HG02610 (cell line): Measurements from ENCODE around the gene TBC1D5.
"Not testable (repeated sequence)": the region's sequence is repeated elsewhere in the genome, so short reads cannot be mapped to it uniquely, and the experiment has no call there.

Source experiments
- ATAC-seq: cut with Tn5 transposase; IDR thresholded peaks from one replicate; pipeline ENCODE4 v1.9.1; 2021; ENCODE audit warnings: mild to moderate bottlenecking, moderate library complexity; ENCODE audit not compliant: unreplicated experiment

Gene TBC1D5

DNA sequence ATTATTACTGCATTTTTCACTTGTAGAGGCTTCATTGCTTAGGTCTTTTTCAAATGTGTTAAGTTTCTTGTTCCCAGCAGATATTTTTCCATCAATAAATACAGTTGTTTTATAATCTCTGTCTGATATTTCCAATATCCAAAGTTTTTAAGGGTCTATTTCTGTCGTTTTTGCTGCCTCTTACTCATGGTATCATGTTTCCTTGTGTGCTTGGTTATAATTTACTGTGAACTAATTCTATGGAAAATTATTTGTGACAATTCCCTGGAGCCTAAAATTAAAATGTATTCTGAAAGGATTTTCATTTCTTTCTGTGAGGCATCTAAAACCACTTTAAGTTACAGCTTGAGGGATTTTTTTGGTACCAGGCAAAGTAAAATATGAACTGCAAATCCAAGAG is 17.5 kb downstream of the TBC1D5 start:
- ATAC-seq: no peak

- ATAC-seq: no peak
These were observed 18.3 kb downstream of the TBC1D5 start for GRCh38 chr3:17724122-17724521.

- ATAC-seq: no peak
These were observed 25.0 kb downstream of the TBC1D5 start for GRCh38 chr3:17717411-17717810.

GRCh38 chr3:17714473-17714872 is 28.0 kb downstream of the TBC1D5 start:
- no peak for ATAC-seq

GRCh38 chr3:17709236-17709810 is 33.1 kb downstream of the TBC1D5 start:
- no peak for ATAC-seq

DNA sequence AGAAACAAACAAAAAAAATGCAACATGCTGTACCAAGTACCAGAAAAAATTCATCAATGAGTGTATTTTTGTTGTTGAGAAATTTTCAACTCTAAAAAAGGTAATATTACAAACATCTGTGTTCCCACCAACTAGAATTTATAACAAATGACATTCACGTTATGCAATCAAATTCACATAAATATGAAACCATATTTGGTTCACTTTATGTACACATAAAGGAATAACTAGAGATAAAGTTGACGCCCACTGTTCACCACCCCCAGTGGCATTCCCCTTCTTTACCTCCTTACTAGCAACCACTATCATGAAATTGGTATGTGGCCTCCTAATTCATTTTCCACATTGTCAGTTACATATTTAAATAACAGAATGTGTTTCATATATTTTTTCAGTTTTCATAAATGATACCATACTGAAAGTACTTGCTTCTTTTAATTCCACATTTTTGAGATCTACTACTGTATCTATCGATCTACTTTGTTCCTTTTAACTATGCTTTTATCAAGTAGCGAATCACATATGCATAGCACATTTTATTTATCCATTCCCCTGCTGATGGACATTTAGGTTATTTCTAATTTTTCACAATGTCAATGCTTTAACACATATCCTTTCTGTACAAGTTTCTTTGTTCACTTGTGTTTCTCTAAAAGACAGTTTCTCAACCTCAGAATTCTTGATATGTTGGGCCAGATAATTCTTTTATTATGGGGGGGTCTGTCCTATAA is 34.5 kb downstream of the TBC1D5 start:
- no peak for ATAC-seq

GRCh38 chr3:17705991-17706390 is 36.4 kb downstream of the TBC1D5 start:
- ATAC-seq: not testable (repeated sequence)

GRCh38 chr3:17699815-17700214 is 42.6 kb downstream of the TBC1D5 start:
- not testable (repeated sequence) for ATAC-seq

- not testable (repeated sequence) for ATAC-seq
These were observed 46.8 kb downstream of the TBC1D5 start for GRCh38 chr3:17695665-17696064.

DNA sequence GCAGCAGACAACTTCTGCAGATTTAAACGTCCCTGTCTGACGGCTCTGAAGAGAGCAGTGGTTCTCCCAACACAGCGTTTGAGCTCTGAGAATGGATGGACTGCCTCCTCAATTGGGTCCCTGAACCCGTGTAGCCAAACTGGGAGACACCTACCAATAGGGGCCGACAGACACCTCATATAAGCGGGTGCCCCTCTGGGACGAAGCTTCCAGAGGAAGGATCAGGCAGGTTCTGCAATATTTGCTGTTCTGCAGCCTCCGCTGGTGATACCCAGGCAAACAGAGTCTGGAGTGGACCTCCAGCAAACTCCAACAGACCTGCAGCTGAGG is 48.8 kb downstream of the TBC1D5 start:
- not testable (repeated sequence) for ATAC-seq

DNA sequence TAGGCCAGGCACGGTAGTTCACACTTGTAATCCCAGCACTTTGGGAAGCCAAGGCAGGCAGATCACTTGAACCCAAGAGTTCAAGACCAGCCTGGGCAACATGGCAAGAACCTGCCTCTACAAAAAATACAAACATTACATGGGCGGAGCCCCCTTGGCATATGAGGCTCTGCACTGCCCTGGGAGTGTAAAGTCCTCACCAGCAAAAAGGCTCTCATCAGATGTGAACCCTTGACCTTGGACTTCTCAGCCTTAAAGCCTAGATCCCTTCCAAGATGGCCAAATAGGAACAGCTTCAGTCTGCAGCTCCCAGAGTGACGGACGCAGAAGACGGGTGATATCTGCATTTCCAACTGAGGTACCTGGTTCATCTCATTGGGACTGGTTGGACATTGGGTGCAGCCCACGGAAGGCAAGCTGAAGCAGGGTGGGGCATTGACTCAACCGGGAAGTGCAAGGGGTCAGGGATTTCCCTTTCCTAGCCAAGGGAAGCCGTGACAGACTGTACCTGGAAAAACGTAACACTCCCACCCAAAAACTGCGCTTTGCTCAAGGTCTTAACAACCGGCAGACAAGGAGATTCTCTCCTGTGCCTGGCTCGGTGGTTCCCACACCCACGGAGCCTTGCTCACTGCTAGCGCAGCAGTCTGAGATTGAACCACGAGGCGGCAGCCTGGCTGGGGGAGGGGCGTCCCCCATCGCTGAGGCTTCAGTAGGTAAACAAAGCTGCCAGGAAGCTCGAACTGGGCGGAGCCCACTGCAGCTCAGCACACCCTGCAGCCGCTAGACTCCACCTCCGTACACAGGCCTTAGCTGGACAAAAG is 49.4 kb downstream of the TBC1D5 start:
- ATAC-seq: not testable (repeated sequence)

DNA sequence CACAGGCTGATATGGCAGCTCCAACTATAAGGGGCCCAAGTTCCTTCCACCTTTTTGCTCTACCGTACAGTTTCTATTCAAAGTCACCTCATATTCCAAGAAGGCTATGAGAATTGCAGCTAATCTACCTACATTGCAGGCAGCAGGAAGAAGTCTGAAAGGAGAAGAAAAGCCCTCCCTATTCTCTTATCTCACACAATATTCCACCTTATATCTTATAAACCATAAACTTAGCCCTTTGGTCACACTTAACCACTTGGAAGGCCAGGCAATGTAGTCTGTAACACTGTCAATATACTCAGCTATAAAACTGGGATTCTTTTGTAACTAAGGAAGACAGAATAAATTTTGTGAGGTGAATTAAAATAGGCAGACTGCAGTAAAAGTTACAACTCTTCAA is 54.9 kb downstream of the TBC1D5 start:
- no peak for ATAC-seq

- no peak for ATAC-seq
These were observed 55.8 kb downstream of the TBC1D5 start for GRCh38 chr3:17686613-17687012.

DNA sequence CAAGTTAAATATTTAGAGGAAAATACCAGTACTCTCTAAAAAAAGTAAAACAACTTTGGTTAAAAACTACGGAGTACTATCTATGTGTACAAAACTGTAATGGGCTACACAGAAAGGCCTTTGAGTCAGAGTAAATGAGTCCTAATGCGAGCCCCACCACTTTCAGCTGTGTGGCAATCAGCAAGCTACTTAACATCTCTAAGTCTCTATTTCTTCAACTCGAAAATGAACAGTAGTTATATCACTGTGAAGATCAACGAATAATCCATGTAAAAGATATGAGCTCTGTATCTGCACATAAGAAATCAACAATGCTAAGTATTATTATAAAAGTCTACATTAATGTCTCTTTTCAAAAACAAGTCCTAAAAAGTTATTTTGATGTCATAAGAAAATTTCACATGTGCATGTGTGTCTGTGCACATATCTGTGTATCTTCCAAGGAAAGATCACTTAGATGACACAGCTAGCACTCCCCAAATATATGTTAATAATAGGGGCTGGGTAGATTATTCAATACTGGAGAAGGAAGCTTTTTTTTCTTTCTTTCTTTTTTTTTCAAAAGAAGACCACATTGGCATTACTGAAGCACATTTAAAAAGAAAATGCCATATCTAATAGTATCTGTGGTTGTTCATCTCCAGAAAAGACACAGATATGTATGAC is 58.8 kb downstream of the TBC1D5 start:
- no peak for ATAC-seq

GRCh38 chr3:17680530-17680929 is 61.9 kb downstream of the TBC1D5 start:
- ATAC-seq: peak; percentile 66

DNA sequence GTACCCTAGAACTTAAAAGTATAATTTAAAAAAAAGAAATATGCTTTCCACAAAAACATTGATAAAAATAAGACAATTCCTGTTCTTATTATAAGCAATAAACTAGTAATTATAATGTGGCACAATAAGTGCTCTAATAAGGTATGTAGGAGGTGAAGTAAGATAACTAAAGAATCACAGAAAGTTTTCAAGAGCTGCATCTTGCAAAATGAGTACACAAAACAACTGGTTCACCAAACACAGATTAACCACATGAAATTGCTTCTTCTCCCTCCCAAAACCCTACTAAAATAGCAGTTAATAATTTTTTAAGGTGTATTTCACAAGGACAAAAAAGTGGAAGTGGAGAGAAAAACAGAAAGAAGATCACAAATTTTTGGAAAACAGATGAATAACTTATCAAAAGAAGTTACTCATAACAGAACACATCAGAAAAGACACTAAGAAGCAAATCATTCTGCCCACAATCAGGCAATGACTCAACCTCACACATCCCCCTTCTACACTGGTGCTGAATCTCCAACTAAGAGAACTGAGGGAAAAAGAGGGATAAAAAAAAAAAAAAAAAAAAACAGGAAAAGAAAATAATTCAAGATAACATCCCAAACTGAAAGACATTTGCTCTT is 64.2 kb downstream of the TBC1D5 start:
- ATAC-seq: peak; percentile 90

DNA sequence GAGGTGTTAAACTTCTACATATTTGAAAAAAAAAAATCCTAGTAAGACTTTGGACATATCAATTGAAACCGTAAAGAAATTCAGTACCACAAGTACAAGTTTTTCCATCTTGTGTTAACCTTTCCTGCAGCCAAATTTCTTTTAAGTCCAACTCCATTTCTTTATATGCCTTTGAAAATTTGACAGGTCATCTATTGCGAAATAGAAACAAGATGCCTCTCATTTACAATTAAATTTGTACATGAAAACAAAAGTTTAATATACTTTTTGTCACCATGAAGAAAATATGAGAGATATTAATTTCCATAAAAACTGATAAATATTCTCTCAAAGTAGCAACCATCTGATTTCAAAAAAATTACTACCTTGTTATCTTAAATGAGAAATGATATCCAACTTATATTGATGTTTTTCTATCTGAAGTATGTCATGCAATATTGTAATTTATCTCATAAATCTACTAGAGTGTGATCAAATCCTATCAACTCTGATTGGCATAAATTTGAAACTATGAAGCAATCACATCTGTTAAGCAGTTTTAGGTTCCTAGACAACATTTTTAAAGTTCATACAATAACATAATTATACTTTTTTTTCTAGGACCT is 68.2 kb downstream of the TBC1D5 start:
- ATAC-seq: no peak

GRCh38 chr3:17672506-17672905 is 69.9 kb downstream of the TBC1D5 start:
- ATAC-seq: no peak

GRCh38 chr3:17670749-17671148 is 71.7 kb downstream of the TBC1D5 start:
- no peak for ATAC-seq

- ATAC-seq: peak; percentile 82
These were observed 77.5 kb downstream of the TBC1D5 start for GRCh38 chr3:17664923-17665322.

- no peak for ATAC-seq
These were observed 86.2 kb downstream of the TBC1D5 start for GRCh38 chr3:17656264-17656663.
